Measurements from ENCODE around the gene UTP3. TPM values are rescaled to one million over a fixed set of nuclear protein-coding genes. Genes with fewer than 3 reads are reported as not detected.
"Not testable (repeated sequence)": the region's sequence is repeated elsewhere in the genome, so short reads cannot be mapped to it uniquely, and the experiment has no call there.

The UTP3 gene
- total RNA-seq, 2 experiments from 2014 or later, result 46.9 to 49.7 TPM

- H3K4me1 Mint-ChIP-seq, result peaks cover 23% of the 10 kb centered on the region
- peak within 1 kb of the TSS; percentile 17 for H3K27ac Mint-ChIP-seq
- peak within 1 kb of the TSS; percentile 29 for H3K4me3 Mint-ChIP-seq
- no peaks in the 10 kb centered on the region for H3K36me3 Mint-ChIP-seq
- no peak for DNase-seq
- H3K27me3 Mint-ChIP-seq, result no peaks in the 10 kb centered on the region
- H3K9me3 Mint-ChIP-seq, result no peaks in the 10 kb centered on the region
Observed at GRCh38 chr4:70721747-70722146, 33.4 kb downstream of the UTP3 start, which contains the start of gene RUFY3. Gene RUFY3, plus strand, starts transcription at chr4:70721964. Its CDS starts 610 bp downstream, at chr4:70722574.

GRCh38 chr4:70722199-70722791 is 34.0 kb downstream of the UTP3 start:
- Mint-ChIP-seq H3K4me1 (peaks cover 23% of the 10 kb centered on the region), H3K27me3 (no peaks in the 10 kb centered on the region), H3K27ac (peak overlapping the region; percentile 17), H3K36me3 (no peaks in the 10 kb centered on the region), H3K4me3 (peak overlapping the region; percentile 29), H3K9me3 (no peaks in the 10 kb centered on the region)
- DNase-seq, result peak; percentile 32

GRCh38 chr4:70724463-70724862 is 36.1 kb downstream of the UTP3 start:
- H3K4me1 Mint-ChIP-seq, result peaks cover 21% of the 10 kb centered on the region
- DNase-seq, result no peak
- H3K27me3 Mint-ChIP-seq, result no peaks in the 10 kb centered on the region
- H3K4me3 Mint-ChIP-seq, result no peak overlapping the region
- H3K36me3 Mint-ChIP-seq, result no peaks in the 10 kb centered on the region
- H3K9me3 Mint-ChIP-seq, result no peaks in the 10 kb centered on the region
- no peak overlapping the region for H3K27ac Mint-ChIP-seq

GRCh38 chr4:70725633-70726032 is 37.3 kb downstream of the UTP3 start:
- no peak for DNase-seq
- H3K4me1 Mint-ChIP-seq, result peaks cover 19% of the 10 kb centered on the region
- H3K9me3 Mint-ChIP-seq, result no peaks in the 10 kb centered on the region
- H3K4me3 Mint-ChIP-seq, result no peak overlapping the region
- no peaks in the 10 kb centered on the region for H3K27me3 Mint-ChIP-seq
- no peaks in the 10 kb centered on the region for H3K36me3 Mint-ChIP-seq
- no peak overlapping the region for H3K27ac Mint-ChIP-seq

GRCh38 chr4:70726515-70726914 is 38.2 kb downstream of the UTP3 start:
- not testable (repeated sequence) for H3K27ac Mint-ChIP-seq, H3K4me3 Mint-ChIP-seq, H3K27me3 Mint-ChIP-seq, H3K9me3 Mint-ChIP-seq, DNase-seq, H3K36me3 Mint-ChIP-seq
- H3K4me1 Mint-ChIP-seq, result peaks cover 19% of the 10 kb centered on the region

GRCh38 chr4:70728091-70728490 is 39.8 kb downstream of the UTP3 start:
- no peaks in the 10 kb centered on the region for H3K9me3 Mint-ChIP-seq
- H3K27me3 Mint-ChIP-seq, result no peaks in the 10 kb centered on the region
- H3K27ac Mint-ChIP-seq, result no peak overlapping the region
- H3K4me1 Mint-ChIP-seq, result peaks cover 8% of the 10 kb centered on the region
- no peaks in the 10 kb centered on the region for H3K36me3 Mint-ChIP-seq
- no peak overlapping the region for H3K4me3 Mint-ChIP-seq
- no peak for DNase-seq

- not testable (repeated sequence) for DNase-seq, H3K9me3 Mint-ChIP-seq, H3K36me3 Mint-ChIP-seq, H3K27me3 Mint-ChIP-seq, H3K4me3 Mint-ChIP-seq
- Mint-ChIP-seq H3K4me1 (peaks cover 36% of the 10 kb centered on the region), H3K27ac (peak overlapping the region; percentile 54)
Observed at GRCh38 chr4:70732878-70733277, 44.5 kb downstream of the UTP3 start.

GRCh38 chr4:70734168-70734954 is 46.0 kb downstream of the UTP3 start:
- Mint-ChIP-seq H3K36me3 (no peaks in the 10 kb centered on the region), H3K9me3 (peaks cover 1% of the 10 kb centered on the region), H3K4me1 (peaks cover 36% of the 10 kb centered on the region), H3K27ac (peak overlapping the region; percentile 65), H3K27me3 (no peaks in the 10 kb centered on the region), H3K4me3 (peak overlapping the region; percentile 65)
- peak; percentile 32 for DNase-seq

- Mint-ChIP-seq H3K4me1 (peaks cover 37% of the 10 kb centered on the region), H3K36me3 (no peaks in the 10 kb centered on the region), H3K9me3 (peaks cover 1% of the 10 kb centered on the region), H3K27ac (peak overlapping the region; percentile 65), H3K27me3 (no peaks in the 10 kb centered on the region), H3K4me3 (peak overlapping the region; percentile 65)
- DNase-seq, result no peak
Observed at GRCh38 chr4:70734971-70735370, 46.6 kb downstream of the UTP3 start.

GRCh38 chr4:70735915-70736314 is 47.6 kb downstream of the UTP3 start:
- peaks cover 38% of the 10 kb centered on the region for H3K4me1 Mint-ChIP-seq
- not testable (repeated sequence) for H3K27me3 Mint-ChIP-seq, H3K36me3 Mint-ChIP-seq, H3K9me3 Mint-ChIP-seq
- DNase-seq, result peak; percentile 19
- peak overlapping the region; percentile 34 for H3K4me3 Mint-ChIP-seq
- peak overlapping the region; percentile 20 for H3K27ac Mint-ChIP-seq

GRCh38 chr4:70737006-70737405 is 48.7 kb downstream of the UTP3 start:
- H3K36me3 Mint-ChIP-seq, result no peaks in the 10 kb centered on the region
- no peak for DNase-seq

GRCh38 chr4:70737409-70737808 is 49.1 kb downstream of the UTP3 start:
- Mint-ChIP-seq H3K9me3 (peaks cover 1% of the 10 kb centered on the region), H3K27ac (peak overlapping the region; percentile 62), H3K36me3 (no peaks in the 10 kb centered on the region), H3K27me3 (no peaks in the 10 kb centered on the region), H3K4me3 (peak overlapping the region; percentile 34), H3K4me1 (peaks cover 39% of the 10 kb centered on the region)
- DNase-seq, result no peak

More at GRCh38 chr4:70737006-70737405, 48.7 kb downstream of the UTP3 start:
- Mint-ChIP-seq H3K27ac (no peak overlapping the region), H3K27me3 (no peaks in the 10 kb centered on the region), H3K4me1 (peaks cover 38% of the 10 kb centered on the region), H3K4me3 (peak overlapping the region; percentile 34), H3K9me3 (peaks cover 1% of the 10 kb centered on the region)

GRCh38 chr4:70739496-70740337 is 51.4 kb downstream of the UTP3 start:
- no peak overlapping the region for H3K4me3 Mint-ChIP-seq

More at GRCh38 chr4:70739496-70740337, 51.4 kb downstream of the UTP3 start:
- no peak for DNase-seq
- Mint-ChIP-seq H3K4me1 (peaks cover 28% of the 10 kb centered on the region), H3K27me3 (no peaks in the 10 kb centered on the region), H3K36me3 (no peaks in the 10 kb centered on the region), H3K9me3 (peaks cover 1% of the 10 kb centered on the region), H3K27ac (no peak overlapping the region)
